Keratinocyte (primary cell): ENCODE measurements around the gene BCAS1.

ENCODE experiments used
- EZH2 ChIP-seq: IDR thresholded peaks from one replicate; pipeline ENCODE4 v1.6.1; 2012; ENCODE audit warnings: inconsistent platforms, mild to moderate bottlenecking, low read length, moderate library complexity
- TF ChIP-seq, protein P1 (sequence below), 3 experiments: IDR thresholded peaks in 1 of 3; conservative IDR thresholded peaks in 1 of 3; optimal IDR thresholded peaks in 1 of 3; 2 replicates in 2 of 3; 3 replicates in 1 of 3; pipeline versions ENCODE3 to v1.5.1; 2011; ENCODE audit warnings: low read length in 3 of 3, mild to moderate bottlenecking in 3 of 3, moderate library complexity in 2 of 3, control low read depth in 1 of 3, inconsistent platforms in 1 of 3; ENCODE audit not compliant: insufficient read depth in 2 of 3; ENCODE audit errors: extremely low read depth in 1 of 3

DNA sequence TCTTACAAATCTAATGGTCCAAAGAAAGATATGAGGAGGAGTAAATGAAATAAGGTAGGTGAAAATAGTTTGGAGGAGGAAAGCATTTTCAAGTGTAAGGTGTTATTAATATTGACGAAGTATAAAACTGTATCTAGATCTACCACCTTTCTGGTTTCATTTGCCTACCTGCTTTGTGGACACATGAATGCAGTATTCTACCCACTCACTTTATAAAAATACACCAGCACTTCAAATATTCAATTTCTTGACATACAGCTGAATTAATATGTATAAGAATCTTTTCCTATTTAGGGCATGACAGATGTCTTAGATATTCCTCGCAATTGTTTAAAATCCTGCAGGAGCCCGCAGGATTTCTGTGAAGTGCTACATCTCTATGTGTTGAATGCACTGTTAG, 108.0 kb downstream of the BCAS1 start:
- TF ChIP-seq, protein P1, sequence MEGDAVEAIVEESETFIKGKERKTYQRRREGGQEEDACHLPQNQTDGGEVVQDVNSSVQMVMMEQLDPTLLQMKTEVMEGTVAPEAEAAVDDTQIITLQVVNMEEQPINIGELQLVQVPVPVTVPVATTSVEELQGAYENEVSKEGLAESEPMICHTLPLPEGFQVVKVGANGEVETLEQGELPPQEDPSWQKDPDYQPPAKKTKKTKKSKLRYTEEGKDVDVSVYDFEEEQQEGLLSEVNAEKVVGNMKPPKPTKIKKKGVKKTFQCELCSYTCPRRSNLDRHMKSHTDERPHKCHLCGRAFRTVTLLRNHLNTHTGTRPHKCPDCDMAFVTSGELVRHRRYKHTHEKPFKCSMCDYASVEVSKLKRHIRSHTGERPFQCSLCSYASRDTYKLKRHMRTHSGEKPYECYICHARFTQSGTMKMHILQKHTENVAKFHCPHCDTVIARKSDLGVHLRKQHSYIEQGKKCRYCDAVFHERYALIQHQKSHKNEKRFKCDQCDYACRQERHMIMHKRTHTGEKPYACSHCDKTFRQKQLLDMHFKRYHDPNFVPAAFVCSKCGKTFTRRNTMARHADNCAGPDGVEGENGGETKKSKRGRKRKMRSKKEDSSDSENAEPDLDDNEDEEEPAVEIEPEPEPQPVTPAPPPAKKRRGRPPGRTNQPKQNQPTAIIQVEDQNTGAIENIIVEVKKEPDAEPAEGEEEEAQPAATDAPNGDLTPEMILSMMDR (optimal IDR thresholded peaks at IDR 0.05 in 1 of 3, IDR thresholded peaks at IDR 0.05 in 1 of 3, conservative IDR thresholded peaks at IDR 0.05 in 1 of 3; ENCODE audit: extremely low read depth in 1 of 3, insufficient read depth in 2 of 3, low read length in 3 of 3): no peak
- TF ChIP-seq EZH2: no peak
